HG02678 (cell line): Measurements from ENCODE around the gene FNDC11.
"Not testable (repeated sequence)": the region's sequence is repeated elsewhere in the genome, so short reads cannot be mapped to it uniquely, and the experiment has no call there.

Experiments used
- ATAC-seq: cut with Tn5 transposase; IDR thresholded peaks from one replicate; pipeline ENCODE4 v1.9.1; 2021; ENCODE audit warnings: mild to moderate bottlenecking, moderate library complexity; ENCODE audit not compliant: unreplicated experiment

Gene FNDC11

GRCh38 chr20:63565699-63566335 is 11.9 kb downstream of the FNDC11 start:
- ATAC-seq = no peak

GRCh38 chr20:63566395-63567135 is 12.6 kb downstream of the FNDC11 start:
- no peak for ATAC-seq

- no peak for ATAC-seq
Measured at GRCh38 chr20:63567136-63567385, 13.1 kb downstream of the FNDC11 start.

GRCh38 chr20:63567386-63568169 is 13.6 kb downstream of the FNDC11 start:
- peak; percentile 76 for ATAC-seq

GRCh38 chr20:63568170-63568981 is 14.4 kb downstream of the FNDC11 start:
- ATAC-seq = no peak

- ATAC-seq = no peak
Measured at GRCh38 chr20:63568986-63569949, 15.3 kb downstream of the FNDC11 start.

GRCh38 chr20:63570281-63571086 is 16.5 kb downstream of the FNDC11 start:
- no peak for ATAC-seq

- ATAC-seq = not testable (repeated sequence)
Measured at GRCh38 chr20:63571087-63571478, 17.1 kb downstream of the FNDC11 start.

GRCh38 chr20:63572071-63572787 is 18.3 kb downstream of the FNDC11 start:
- no peak for ATAC-seq

GRCh38 chr20:63572788-63573646 is 19.1 kb downstream of the FNDC11 start:
- no peak for ATAC-seq

GRCh38 chr20:63573647-63574131 is 19.7 kb downstream of the FNDC11 start:
- ATAC-seq = no peak

GRCh38 chr20:63574156-63574828 is 20.3 kb downstream of the FNDC11 start, which contains the start of gene HELZ2:
TSS of gene HELZ2 (minus strand) at chr20:63574239. CDS start at chr20:63572385, 1,854 bp downstream.
- ATAC-seq = no peak

GRCh38 chr20:63574829-63575743 is 21.1 kb downstream of the FNDC11 start:
- no peak for ATAC-seq

GRCh38 chr20:63576311-63576710 is 22.4 kb downstream of the FNDC11 start:
- ATAC-seq = no peak

- ATAC-seq = no peak
Measured at GRCh38 chr20:63577317-63577894, 23.4 kb downstream of the FNDC11 start.
